GM19372 (cell line): ENCODE measurements around the gene INSM1.

Experiments
- ATAC-seq: cut with Tn5 transposase; IDR thresholded peaks from one replicate; pipeline ENCODE4 v1.9.1; 2021; ENCODE audit warnings: mild to moderate bottlenecking, low read depth, moderate library complexity; ENCODE audit not compliant: unreplicated experiment

The INSM1 gene

GRCh38 chr20:20414640-20415220 lies 46.8 kb downstream of the INSM1 start:
- no peak for ATAC-seq

- no peak for ATAC-seq
These were observed 47.4 kb downstream of the INSM1 start for GRCh38 chr20:20415321-20415720.

- ATAC-seq = no peak
These were observed 50.2 kb downstream of the INSM1 start for GRCh38 chr20:20417876-20418676.
